ENCODE measurements around the gene MRPL36. TPM values are rescaled to one million over a fixed set of nuclear protein-coding genes. Genes with fewer than 3 reads are reported as not detected.

Gene MRPL36
- total and polyA plus RNA-seq, 9 of the 15 experiments (the other 6 are each of a cell fraction or from before 2014, with no cell fraction given): 78.3 to 557 (median 124) TPM

- H3K79me2 ChIP-seq (ENCODE audit: control insufficient read depth, insufficient read depth, low read length): 0 out of 3 replicates have a peak, but pooled peaks cover 4% of the 10 kb centered on the region
- no TSS peak for BruUV-seq (replicated peaks)
- H3K9me1 ChIP-seq (ENCODE audit: control insufficient read depth, insufficient read depth, low read length): no peaks in the 10 kb centered on the region
- POLR2A ChIA-PET: no interaction called here
- H3K9ac ChIP-seq (ENCODE audit: insufficient read depth in 1 of 2, low read depth in 2 of 2, low read length in 2 of 2): no peak overlapping the region
- no peaks in the 10 kb centered on the region for H3K9me3 ChIP-seq (replicated peaks; ENCODE audit: control insufficient read depth, insufficient read depth, low read depth, low read length)
- 91% methylated on average over 5 of the region's 5 CpGs for WGBS (ENCODE audit: insufficient coverage, low coverage, missing lambda C conversion rate)
- TF ChIP-seq ZFP91 (CRISPR knock-in tag; IDR thresholded peaks at IDR 0.05) (no peak), STAT5A (IDR thresholded peaks at IDR 0.05; ENCODE audit: borderline replicate concordance, low read length) (no peak), HNRNPH1 (optimal IDR thresholded peaks at IDR 0.05; ENCODE audit: low read depth, low read length) (no peak), RFX1 (IDR thresholded peaks at IDR 0.05) (no peak), NFE2L1 (tag; IDR thresholded peaks at IDR 0.05; ENCODE audit: borderline replicate concordance, low read depth) (no peak), HLTF (IDR thresholded peaks at IDR 0.05) (no peak), HDAC3 (IDR thresholded peaks at IDR 0.05; ENCODE audit: borderline replicate concordance, partially characterized antibody) (no peak), FOS (IDR thresholded peaks at IDR 0.05; ENCODE audit: extremely low read depth, insufficient read length) (no peak), MCM7 (IDR thresholded peaks at IDR 0.05) (no peak), MCM3 (IDR thresholded peaks at IDR 0.05) (no peak), ZNF121 (CRISPR knock-in tag; conservative IDR thresholded peaks at IDR 0.05) (no peak), POLR2AphosphoS5 (IDR thresholded peaks at IDR 0.05; ENCODE audit: control insufficient read depth, insufficient read depth, low read depth, low read length) (no peak), ESRRA (IDR thresholded peaks at IDR 0.05; ENCODE audit: borderline replicate concordance, low read depth) (no peak)
- peaks cover 8% of the 10 kb centered on the region for H4K20me1 ChIP-seq (replicated peaks; ENCODE audit: control insufficient read depth, insufficient read depth, low read length)
- in situ Hi-C loops (cut with MboI) (no loop called here), intact Hi-C loops (cut with micrococcal nuclease) (no loop called here)
- CTCF ChIA-PET (ENCODE audit: low intra/inter-chr PET ratio): no interaction called here
- H3K4me2 ChIP-seq (ENCODE audit: insufficient read depth, low read length): no peak overlapping the region
- peaks cover 97% of the 10 kb centered on the region for H3K36me3 ChIP-seq (ENCODE audit: control insufficient read depth, insufficient read depth, low read length)
- no peak for ATAC-seq
- no peak for FAIRE-seq
- no peaks in the 10 kb centered on the region; a peak in 1 of 5 replicates for H3K4me1 ChIP-seq (replicated peaks in 1 of 2; ENCODE audit: control insufficient read depth in 2 of 2, insufficient read depth in 2 of 2, low read length in 2 of 2)
- no peak overlapping the region for H3K4me3 ChIP-seq
- H2AFZ ChIP-seq (ENCODE audit: low read depth, low read length): no peak overlapping the region
- DNase-seq (ENCODE audit: extremely low read depth in 1 of 4, low spot score in 3 of 4): no peak
- no peak overlapping the region for H3K27ac ChIP-seq (ENCODE audit: extremely low read depth, low read depth, low read length)
- H3K27me3 ChIP-seq (ENCODE audit: control insufficient read depth in 2 of 2, insufficient read depth in 2 of 2, low read length in 2 of 2): no peaks in the 10 kb centered on the region
Observed at GRCh38 chr5:1818784-1819183, 19.1 kb upstream of the MRPL36 start.

Measured in K562 (cell line).